GM12873 (cell line): ENCODE measurements around the gene CNIH3.

Source experiments
- TF ChIP-seq, protein P1 (sequence below): IDR thresholded peaks from 2 replicates; pipeline ENCODE4 v1.5.1; 2012; ENCODE audit warnings: low read depth, mild to moderate bottlenecking, moderate library complexity, low read length, control low read depth; ENCODE audit not compliant: insufficient read depth; ENCODE audit errors: missing control alignments

The CNIH3 gene

DNA sequence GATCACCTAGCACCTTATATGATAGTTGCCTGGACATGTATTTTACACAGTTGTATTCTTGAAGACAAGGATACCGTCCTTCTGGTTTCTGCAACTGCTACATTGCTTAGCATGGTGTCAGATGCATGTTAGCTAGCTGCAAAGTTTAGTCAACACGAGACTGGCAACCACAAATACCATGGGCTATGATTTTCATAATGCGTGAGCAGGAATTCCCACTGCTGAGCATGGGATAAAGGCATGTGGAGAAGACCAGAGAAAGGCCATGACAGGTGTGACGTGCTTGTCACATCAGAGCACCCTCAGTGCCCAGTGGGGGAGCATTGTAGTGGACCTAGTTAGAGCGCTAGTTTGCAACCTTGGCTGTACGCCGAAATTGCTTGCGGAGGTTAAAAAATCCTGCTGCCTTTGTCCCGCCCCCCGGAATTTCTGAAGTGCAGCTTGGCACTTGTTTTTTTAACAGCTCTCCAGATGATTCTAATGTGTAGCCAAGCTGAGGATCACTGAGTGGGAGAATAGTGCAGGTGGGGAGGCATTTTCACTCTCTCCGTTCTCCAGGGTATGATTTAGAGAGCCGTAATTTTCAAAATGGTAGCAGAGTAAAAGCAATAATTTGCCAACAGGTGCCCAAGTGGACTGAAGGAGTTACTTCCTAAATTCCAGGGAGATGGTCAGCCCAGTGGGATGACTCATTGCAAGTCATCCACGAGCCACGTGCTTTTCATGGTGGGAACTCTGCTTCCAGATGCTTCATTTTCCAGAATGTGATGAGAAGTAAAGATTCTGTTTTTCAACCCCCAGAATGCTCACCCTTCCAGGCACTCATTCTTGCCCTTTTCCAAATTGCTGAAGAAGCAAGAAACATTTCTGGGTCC is 81.0 kb downstream of the CNIH3 start:
- TF ChIP-seq, protein P1, sequence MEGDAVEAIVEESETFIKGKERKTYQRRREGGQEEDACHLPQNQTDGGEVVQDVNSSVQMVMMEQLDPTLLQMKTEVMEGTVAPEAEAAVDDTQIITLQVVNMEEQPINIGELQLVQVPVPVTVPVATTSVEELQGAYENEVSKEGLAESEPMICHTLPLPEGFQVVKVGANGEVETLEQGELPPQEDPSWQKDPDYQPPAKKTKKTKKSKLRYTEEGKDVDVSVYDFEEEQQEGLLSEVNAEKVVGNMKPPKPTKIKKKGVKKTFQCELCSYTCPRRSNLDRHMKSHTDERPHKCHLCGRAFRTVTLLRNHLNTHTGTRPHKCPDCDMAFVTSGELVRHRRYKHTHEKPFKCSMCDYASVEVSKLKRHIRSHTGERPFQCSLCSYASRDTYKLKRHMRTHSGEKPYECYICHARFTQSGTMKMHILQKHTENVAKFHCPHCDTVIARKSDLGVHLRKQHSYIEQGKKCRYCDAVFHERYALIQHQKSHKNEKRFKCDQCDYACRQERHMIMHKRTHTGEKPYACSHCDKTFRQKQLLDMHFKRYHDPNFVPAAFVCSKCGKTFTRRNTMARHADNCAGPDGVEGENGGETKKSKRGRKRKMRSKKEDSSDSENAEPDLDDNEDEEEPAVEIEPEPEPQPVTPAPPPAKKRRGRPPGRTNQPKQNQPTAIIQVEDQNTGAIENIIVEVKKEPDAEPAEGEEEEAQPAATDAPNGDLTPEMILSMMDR = no peak

DNA sequence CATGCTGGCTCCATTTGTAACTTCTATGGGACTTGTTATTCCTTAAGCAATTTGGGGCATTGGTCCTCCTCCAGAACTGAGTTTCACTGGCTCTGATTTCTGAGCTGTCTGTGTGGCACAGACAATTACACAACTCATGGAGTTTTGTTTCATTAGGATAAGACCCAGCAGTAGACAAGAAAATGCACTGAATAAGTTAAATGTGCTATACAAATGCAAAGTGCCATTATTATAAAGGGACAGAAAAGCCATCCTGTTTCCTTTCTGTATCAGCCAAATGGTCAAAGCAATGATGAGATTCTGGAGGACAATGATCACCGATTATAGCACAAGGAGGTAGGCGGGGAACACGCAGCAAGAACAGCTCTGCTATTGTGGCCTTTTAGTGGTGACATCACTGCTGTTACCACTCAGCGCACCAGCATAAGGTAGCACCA is 81.9 kb downstream of the CNIH3 start:
- TF ChIP-seq, protein P1 = no peak

- TF ChIP-seq, protein P1 = peak; percentile 80
Measured at GRCh38 chr1:224700918-224701531, 84.9 kb downstream of the CNIH3 start.

DNA sequence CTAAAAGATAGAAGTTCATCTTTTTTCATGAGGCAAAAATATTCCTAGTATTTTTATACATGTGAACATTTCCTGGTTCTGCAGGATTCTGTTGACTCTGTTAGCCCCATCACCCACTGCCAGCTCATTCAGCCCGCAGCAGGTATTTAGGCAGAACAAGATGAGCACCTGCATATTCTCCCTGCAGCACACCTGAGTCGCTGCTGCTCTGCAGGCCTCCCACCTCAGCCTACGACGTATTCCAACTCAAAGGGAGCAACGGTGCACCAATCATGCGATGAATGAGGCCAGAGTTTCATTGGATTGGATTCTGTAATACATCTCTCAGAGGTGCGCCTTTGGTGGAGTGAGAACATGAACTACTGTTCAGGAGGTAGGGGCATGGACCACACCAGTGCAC is 87.6 kb downstream of the CNIH3 start:
- TF ChIP-seq, protein P1 = no peak

DNA sequence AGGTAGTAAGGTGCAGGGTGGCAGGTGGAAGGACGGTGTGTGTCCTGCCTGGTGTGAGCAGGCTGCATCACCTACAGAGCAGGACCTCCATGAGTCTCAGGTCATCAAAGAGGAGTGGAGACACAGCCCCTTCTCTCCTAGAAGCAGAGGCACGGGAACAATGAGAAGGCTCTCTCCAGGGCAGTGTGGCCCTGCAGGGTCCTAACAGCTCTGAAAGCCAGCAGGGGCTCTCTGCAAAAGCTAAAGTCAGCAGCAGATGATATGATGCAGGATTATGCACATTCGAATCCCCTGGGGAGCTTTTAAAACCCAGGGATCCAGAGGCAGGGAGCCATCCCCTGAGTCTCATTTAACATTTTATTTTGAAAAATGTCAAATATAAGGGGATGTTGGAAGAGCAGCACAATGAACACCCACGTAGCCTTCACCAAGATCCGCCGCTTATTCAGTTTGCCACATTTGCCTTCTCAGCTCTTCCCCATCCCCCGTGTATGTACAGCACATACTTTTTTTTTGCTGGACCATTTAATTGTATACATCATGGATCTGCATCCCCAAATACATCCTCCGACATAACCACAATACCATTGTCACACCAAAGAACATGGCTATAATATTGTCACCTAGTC is 88.1 kb downstream of the CNIH3 start:
- TF ChIP-seq, protein P1 = no peak

DNA sequence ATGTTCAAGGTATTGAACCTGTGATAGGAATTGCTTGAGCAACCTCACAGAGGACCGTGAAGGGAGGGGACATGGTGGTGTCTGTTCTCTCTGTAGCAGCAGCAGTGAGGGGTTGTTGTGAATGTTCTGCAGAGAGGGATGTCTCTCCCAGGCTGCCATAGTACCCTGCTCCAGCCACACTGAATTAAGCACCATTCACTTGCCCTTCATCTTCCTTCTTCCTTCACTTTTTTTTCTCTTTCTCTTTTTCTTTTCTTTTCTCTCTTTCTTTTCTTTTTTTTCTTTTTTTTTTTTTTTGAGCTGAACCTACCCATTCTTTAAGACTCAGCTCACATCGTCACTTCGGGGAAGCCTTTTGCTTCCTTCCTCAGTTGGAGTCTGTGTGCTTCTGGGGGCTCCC is 89.5 kb downstream of the CNIH3 start:
- TF ChIP-seq, protein P1 = no peak
